HepG2 (cell line): ENCODE data around the gene LRTM2. TPM values are rescaled to one million over a fixed set of nuclear protein-coding genes. Genes with fewer than 3 reads are reported as not detected.

Experiments used
- ATAC-seq: fragments of 200-7000 bp; cut with Tn5 transposase; 3 replicates; pipeline ENCODE4 v1.9.1; 2020; ENCODE audit warnings: mild to moderate bottlenecking, moderate library complexity
- BruUV-seq: library from RNA; stranded (reverse); fragments of 400-500 nt; replicated peaks from 2 replicates; lab custom pipeline; 2021; lab: Mats Ljungman, UMichigan
- CTCF ChIA-PET: fragments of 300-600 bp; formaldehyde crosslinking; extraction: SDS; loops from one replicate; lab custom pipeline; 2021; ENCODE audit warnings: low total read pairs, inconsistent platforms, low intra/inter-chr PET ratio; lab: Yijun Ruan, JAX
- POLR2A ChIA-PET: fragments of 350-600 bp; sonication (Branson Sonifier 250); formaldehyde crosslinking; loops from one replicate; lab custom pipeline; 2020; ENCODE audit warnings: antibody characterized with exemption, inconsistent platforms; lab: Yijun Ruan, JAX
- DNase-seq: peaks from one replicate; pipeline ENCODE4 v3.0.0-alpha.2; 2015; ENCODE audit warnings: low spot score
- FAIRE-seq: peaks from 3 replicates; lab custom pipeline; 2011; peaks lifted over from hg19 to GRCh38; lab: Jason Lieb, UNC
- H2AFZ ChIP-seq: one replicate; pipeline ENCODE4 v1.6.1; 2011; ENCODE audit warnings: low read length, inconsistent platforms
- H3K27ac ChIP-seq: fragments of 300-600 bp; 3 replicates; pipeline ENCODE4 v1.8.0; 2011; ENCODE audit warnings: mixed run types, mild to moderate bottlenecking, mixed read lengths, low read length, inconsistent platforms; ENCODE audit not compliant: insufficient read depth; ENCODE audit errors: extremely low read length
- H3K27me3 ChIP-seq, 2 experiments: fragments of 200-600 bp in 1 of 2; 2 replicates in 1 of 2; 3 replicates in 1 of 2; pipeline versions ENCODE4 v1.6.0 to v1.8.0; 2011; ENCODE audit warnings: low read length in 2 of 2, mild to moderate bottlenecking in 2 of 2, moderate library complexity in 2 of 2, inconsistent platforms in 1 of 2; ENCODE audit not compliant: insufficient read depth in 2 of 2, control insufficient read depth in 1 of 2
- H3K36me3 ChIP-seq, 2 experiments: fragments of 200-600 bp in 1 of 2; replicated peaks in 1 of 2; 2 replicates in 1 of 2; 3 replicates in 1 of 2; pipeline versions ENCODE4 v1.5.1 to v1.8.0; 2011; ENCODE audit warnings: low read length in 2 of 2, inconsistent platforms in 1 of 2; ENCODE audit not compliant: insufficient read depth in 2 of 2, control insufficient read depth in 1 of 2
- H3K4me1 ChIP-seq: 2 replicates; pipeline ENCODE4 v1.5.1; 2012; ENCODE audit warnings: low read length, inconsistent platforms; ENCODE audit not compliant: insufficient read depth
- H3K4me2 ChIP-seq: 2 replicates; pipeline ENCODE4 v1.6.0; 2011; ENCODE audit warnings: low read depth, low read length, inconsistent platforms
- H3K4me3 ChIP-seq, 3 experiments: fragments of 200-600 bp in 1 of 3; sonication (generic), shearing (Covaris generic) in 1 of 3; replicated peaks in 1 of 3; 2 replicates each; pipeline ENCODE4 v1.5.1; 2011 to 2016; ENCODE audit warnings: low read length in 3 of 3, inconsistent platforms in 2 of 3, low read depth in 2 of 3, mild to moderate bottlenecking in 2 of 3, control low read depth in 1 of 3, mixed read lengths in 1 of 3; ENCODE audit not compliant: insufficient read depth in 1 of 3
- H3K79me2 ChIP-seq: one replicate; pipeline ENCODE4 v1.6.1; 2011; ENCODE audit warnings: low read length, inconsistent platforms; ENCODE audit not compliant: insufficient read depth
- H3K9ac ChIP-seq: 2 replicates; pipeline ENCODE4 v1.6.0; 2011; ENCODE audit warnings: mild to moderate bottlenecking, low read depth, low read length, inconsistent platforms; ENCODE audit not compliant: insufficient read depth
- H3K9me3 ChIP-seq: 2 replicates; pipeline ENCODE4 v1.5.1; 2012; ENCODE audit warnings: mild to moderate bottlenecking, low read length
- H4K20me1 ChIP-seq: 2 replicates; pipeline ENCODE4 v1.6.0; 2011; ENCODE audit warnings: inconsistent platforms, mild to moderate bottlenecking, low read length, moderate library complexity; ENCODE audit not compliant: insufficient read depth
- GTF2F1 ChIP-seq: fragments of 150-350 bp; IDR thresholded peaks from 2 replicates; pipeline ENCODE4 v1.6.1; 2014; ENCODE audit warnings: low read length
- POLR2AphosphoS5 ChIP-seq: IDR thresholded peaks from 2 replicates; pipeline ENCODE4 v1.6.1; 2012; ENCODE audit warnings: low read depth, low read length
- RBM22 ChIP-seq: fragments of 200-400 bp; formaldehyde crosslinking; optimal IDR thresholded peaks from 2 replicates; pipeline ENCODE3; 2017; ENCODE audit warnings: mild to moderate bottlenecking, low read length, moderate library complexity
- RBM39 ChIP-seq: fragments of 200-400 bp; formaldehyde crosslinking; IDR thresholded peaks from one replicate; pipeline ENCODE4 v1.6.1; 2018; ENCODE audit warnings: antibody characterized with exemption, mild to moderate bottlenecking, low read depth, low read length; ENCODE audit not compliant: poor library complexity, severe bottlenecking
- RFXANK ChIP-seq: IDR thresholded peaks from 2 replicates; pipeline ENCODE4 v1.6.1; 2016
- SOX5 ChIP-seq: IDR thresholded peaks from 2 replicates; pipeline ENCODE4 v1.6.1; 2016; ENCODE audit warnings: borderline replicate concordance
- ZFY ChIP-seq: sonication (generic); formaldehyde crosslinking; IDR thresholded peaks from 2 replicates; pipeline ENCODE4 v1.4.0; 2020; ENCODE audit warnings: missing genetic modification reagents
- ZNF460 ChIP-seq: sonication (generic); formaldehyde crosslinking; IDR thresholded peaks from 2 replicates; pipeline ENCODE4 v1.5.1; 2020; ENCODE audit warnings: missing genetic modification reagents, mild to moderate bottlenecking, borderline replicate concordance
- ZNF652 ChIP-seq: IDR thresholded peaks from 2 replicates; pipeline ENCODE4 v1.6.1; 2016; ENCODE audit warnings: low read depth, borderline replicate concordance
- ZNF674 ChIP-seq: sonication (generic); formaldehyde crosslinking; IDR thresholded peaks from 2 replicates; pipeline ENCODE4 v1.5.0; 2020; ENCODE audit warnings: low read depth, mild to moderate bottlenecking, missing genetic modification reagents
- WGBS: methylation state at CpG from one replicate; pipeline ENCODE4 v1.1.6; 2017; ENCODE audit warnings: low lambda C conversion rate; 5-methylcytosine and 5-hydroxymethylcytosine counted together
- in situ Hi-C: cut with HindIII; loops from 2 replicates; pipeline ENCODE4 v1.10.0; 2017; ENCODE audit warnings: low pct_unique_long_range_greater_than_20kb; ENCODE audit not compliant: extremely low pct_ligation_motif_present
- intact Hi-C: fragments of 100-400 bp; cut with micrococcal nuclease; formaldehyde crosslinking; loops from one replicate; pipeline ENCODE4 v1.10.0; 2022; ENCODE audit not compliant: unreplicated experiment
- polyA plus RNA-seq, 8 experiments: library from polyadenylated mRNA; depleted of rRNA in 3 of 8; stranded (reverse) in 7 of 8; unstranded in 1 of 8; fragments of >200 nt; fragmentation: Illumina TruSeq in 4 of 8; extraction: Trizol in 4 of 8; gene quantifications; 2 replicates each; pipeline versions ENCODE4 v1.2.1 to v1.2.3, GENCODE V29; 2011 to 2016; ENCODE audit warnings: low read depth in 4 of 8, missing spikeins in 1 of 8, mixed read lengths in 1 of 8; ENCODE audit not compliant: insufficient read depth in 1 of 8
- total RNA-seq, 5 experiments: library from RNA; depleted of rRNA; stranded (reverse); fragments of >200 nt; fragmentation: Illumina TruSeq; extraction: Trizol; gene quantifications; 2 replicates each; pipeline ENCODE4 v1.2.3, GENCODE V29; 2016; ENCODE audit warnings: low read depth in 1 of 5
- TF ChIP-seq, protein P1 (sequence below): sonication (generic); formaldehyde crosslinking; IDR thresholded peaks from 2 replicates; pipeline ENCODE4 v1.4.0; 2020; ENCODE audit warnings: mild to moderate bottlenecking, missing genetic modification reagents
- TF ChIP-seq, protein P2 (sequence below): sonication (generic); formaldehyde crosslinking; IDR thresholded peaks from 2 replicates; pipeline ENCODE4 v1.8.0; 2022; ENCODE audit warnings: mild to moderate bottlenecking, missing genetic modification reagents, borderline replicate concordance

Gene LRTM2
- total and polyA plus RNA-seq, 2 of the 13 experiments (the other 11 are each of a cell fraction or from before 2014, with no cell fraction given): 0.09 TPM; not detected in 1

DNA sequence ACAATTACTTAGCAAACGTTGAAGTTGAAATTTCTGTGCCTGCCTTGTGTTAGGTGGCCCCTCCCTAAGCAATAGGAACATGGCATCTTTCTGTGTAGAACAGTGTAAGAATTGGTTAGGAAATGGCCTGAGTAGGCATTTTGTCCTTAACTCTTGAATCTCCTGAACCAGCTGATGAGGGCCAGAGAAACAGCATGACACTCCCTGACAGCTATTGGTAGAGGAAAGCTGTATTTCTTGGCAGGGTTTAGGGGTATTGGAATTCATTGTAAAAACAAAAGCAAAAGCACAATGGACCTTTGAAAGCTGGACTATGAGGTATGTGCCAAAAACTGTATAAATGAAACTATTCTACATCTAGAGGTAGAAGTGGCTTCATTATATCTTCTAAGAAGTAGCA is 40.6 kb upstream of the LRTM2 start:
- no peaks in the 10 kb centered on the region for H3K27me3 ChIP-seq
- H3K79me2 ChIP-seq: peaks cover 23% of the 10 kb centered on the region
- no peak overlapping the region for H3K4me2 ChIP-seq
- no peak overlapping the region for H3K9ac ChIP-seq
- DNase-seq (no peak), FAIRE-seq (no peak), ATAC-seq (no peak)
- ChIA-PET CTCF (no interaction called here), POLR2A (no interaction called here)
- TF ChIP-seq, protein P1, sequence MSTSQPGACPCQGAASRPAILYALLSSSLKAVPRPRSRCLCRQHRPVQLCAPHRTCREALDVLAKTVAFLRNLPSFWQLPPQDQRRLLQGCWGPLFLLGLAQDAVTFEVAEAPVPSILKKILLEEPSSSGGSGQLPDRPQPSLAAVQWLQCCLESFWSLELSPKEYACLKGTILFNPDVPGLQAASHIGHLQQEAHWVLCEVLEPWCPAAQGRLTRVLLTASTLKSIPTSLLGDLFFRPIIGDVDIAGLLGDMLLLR: no peak
- TF ChIP-seq RFXANK (CRISPR knock-in tag) (no peak), GTF2F1 (no peak), RBM39 (no peak), SOX5 (CRISPR knock-in tag) (no peak), ZNF674 (CRISPR knock-in tag) (no peak), ZFY (CRISPR knock-in tag) (no peak), POLR2AphosphoS5 (no peak), RBM22 (peak; percentile 41), ZNF652 (CRISPR knock-in tag) (0 out of 2 replicates have a peak, but pooled peaks have one; percentile 17), ZNF460 (CRISPR knock-in tag) (no peak)
- TF ChIP-seq, protein P2, sequence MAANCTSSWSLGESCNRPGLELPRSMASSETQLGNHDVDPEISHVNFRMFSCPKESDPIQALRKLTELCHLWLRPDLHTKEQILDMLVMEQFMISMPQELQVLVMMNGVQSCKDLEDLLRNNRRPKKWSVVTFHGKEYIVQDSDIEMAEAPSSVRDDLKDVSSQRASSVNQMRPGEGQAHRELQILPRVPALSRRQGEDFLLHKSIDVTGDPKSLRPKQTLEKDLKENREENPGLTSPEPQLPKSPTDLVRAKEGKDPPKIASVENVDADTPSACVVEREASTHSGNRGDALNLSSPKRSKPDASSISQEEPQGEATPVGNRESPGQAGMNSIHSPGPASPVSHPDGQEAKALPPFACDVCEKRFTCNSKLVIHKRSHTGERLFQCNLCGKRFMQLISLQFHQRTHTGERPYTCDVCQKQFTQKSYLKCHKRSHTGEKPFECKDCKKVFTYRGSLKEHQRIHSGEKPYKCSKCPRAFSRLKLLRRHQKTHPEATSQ (CRISPR knock-in tag): no peak
- H4K20me1 ChIP-seq: peaks cover 3% of the 10 kb centered on the region; the same call in 1 of the 2 replicates
- no peaks in the 10 kb centered on the region for H3K9me3 ChIP-seq
- peaks cover 27% of the 10 kb centered on the region for H3K4me1 ChIP-seq
- H2AFZ ChIP-seq: no peak overlapping the region
- no peak overlapping the region for H3K4me3 ChIP-seq
- in situ Hi-C loops (loop anchor here (10.0 kb wide), 1 partner anchor 75 kb away; no protein-coding TSS in a partner anchor), intact Hi-C loops (no loop called here)
- BruUV-seq: no TSS peak
- peaks cover 19 to 80% of the 10 kb centered on the region in 2 experiments for H3K36me3 ChIP-seq
- 100% methylated on average over 1 of the region's 1 CpG for WGBS
- H3K27ac ChIP-seq: no peak overlapping the region
